MM.1S (cell line): ENCODE measurements around the gene CFHR5.

Experiments
- CTCF ChIP-seq: fragments of 300-600 bp; sonication (generic); IDR thresholded peaks from 2 replicates; pipeline ENCODE4 v1.5.1; 2016; ENCODE audit warnings: antibody characterized with exemption, low read length, mixed read lengths
- EZH2 ChIP-seq: fragments of 300-600 bp; sonication (generic); optimal IDR thresholded peaks from 2 replicates; pipeline ENCODE3; 2017; ENCODE audit warnings: low read depth, mild to moderate bottlenecking, antibody characterized with exemption, low read length, mixed read lengths

DNA sequence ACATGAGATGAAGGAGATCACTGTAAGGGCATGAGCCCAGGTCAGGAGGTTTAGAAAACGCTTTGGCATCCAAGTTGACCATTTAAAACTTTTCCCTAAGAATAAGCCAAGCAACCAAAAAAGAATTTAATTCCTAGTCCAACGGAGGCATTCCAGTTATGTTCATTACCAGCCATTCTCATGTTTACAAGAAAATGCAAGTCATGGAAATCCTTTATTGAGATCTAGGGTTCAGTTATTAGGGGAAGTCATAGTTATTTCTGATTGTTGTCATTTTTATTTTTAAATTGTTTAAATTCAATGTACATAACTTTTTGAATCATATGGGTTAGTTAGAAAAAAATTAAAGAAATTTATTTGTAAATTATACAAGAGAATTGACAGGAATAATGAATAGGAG lies 24.5 kb downstream of the CFHR5 start:
- TF ChIP-seq CTCF (no peak), EZH2 (no peak)
